ENCODE results near the gene COP1. TPM values are rescaled to one million over a fixed set of nuclear protein-coding genes. Genes with fewer than 3 reads are reported as not detected.

Gene COP1
- total and polyA plus RNA-seq, 2 donors (not counting 3 experiments of a cell fraction or from before 2014, with no cell fraction given) = 16.5 to 40.9 TPM

GRCh38 chr1:176055398-176055797 is 151.7 kb downstream of the COP1 start:
- Histone ChIP-seq H2AFZ (ENCODE audit: low read depth, low read length) (no peak overlapping the region), H3K9me3 (replicated peaks; ENCODE audit: control insufficient read depth, insufficient read depth, low read length) (no peaks in the 10 kb centered on the region), H3K9ac (replicated peaks; ENCODE audit: extremely low read depth, insufficient read depth, low read length) (no peak overlapping the region), H3K27ac (ENCODE audit: insufficient read depth, low read depth, low read length) (no peak overlapping the region), H3K4me3 (replicated peaks in 1 of 3; ENCODE audit: insufficient read depth in 1 of 3, low read depth in 1 of 3, low read length in 3 of 3) (no peak overlapping the region), H3K4me2 (ENCODE audit: insufficient read depth, low read length) (no peak overlapping the region), H3K4me1 (ENCODE audit: control insufficient read depth, extremely low read depth, insufficient read depth, low read length) (no peaks in the 10 kb centered on the region), H4K20me1 (replicated peaks; ENCODE audit: control insufficient read depth, extremely low read depth, insufficient read depth, low read length) (no peaks in the 10 kb centered on the region), H3K79me2 (ENCODE audit: control insufficient read depth, insufficient read depth, low read length) (no peaks in the 10 kb centered on the region), H3K36me3 (ENCODE audit: control insufficient read depth in 2 of 2, extremely low read depth in 1 of 2, insufficient read depth in 2 of 2, low read length in 2 of 2) (no peaks in the 10 kb centered on the region), H3K27me3 (ENCODE audit: control insufficient read depth in 2 of 2, insufficient read depth in 2 of 2, low read length in 2 of 2) (no peaks in the 10 kb centered on the region), H3K9me1 (replicated peaks; ENCODE audit: control insufficient read depth, extremely low read depth, insufficient read depth, low read length) (no peaks in the 10 kb centered on the region)
- FAIRE-seq (no peak), DNase-seq (ENCODE audit: low read depth, low spot score) (no peak)
- dilution Hi-C loops (cut with MboI; ENCODE audit: extremely low pct_ligation_motif_present, low sequenced_read_pairs) = no loop called here
- CTCF ChIA-PET = interaction anchor here (0.7 kb wide), 1 partner anchor 9 kb away, joined by 3 read pairs; no protein-coding TSS in a partner anchor
- no peak for TF ChIP-seq EZH2 (IDR thresholded peaks at IDR 0.05; ENCODE audit: borderline replicate concordance, low read depth, low read length, severe bottlenecking)
- intact Hi-C loops (cut with micrococcal nuclease) = no loop called here
- no TSS peak for BruUV-seq (replicated peaks)
- POLR2A ChIA-PET = no interaction called here

- DNase-seq (ENCODE audit: low read depth, low spot score) (no peak), FAIRE-seq (no peak)
- CTCF ChIA-PET = interaction anchor here (0.5 to 1.3 kb wide), 2 partner anchors 18 to 1157 kb away, joined by 3 read pairs; no protein-coding TSS in a partner anchor
- Histone ChIP-seq H3K9ac (replicated peaks; ENCODE audit: extremely low read depth, insufficient read depth, low read length) (no peak overlapping the region), H3K4me2 (ENCODE audit: insufficient read depth, low read length) (no peak overlapping the region), H2AFZ (ENCODE audit: low read depth, low read length) (no peak overlapping the region), H3K27ac (ENCODE audit: insufficient read depth, low read depth, low read length) (no peak overlapping the region), H3K9me3 (replicated peaks; ENCODE audit: control insufficient read depth, insufficient read depth, low read length) (no peaks in the 10 kb centered on the region), H3K79me2 (ENCODE audit: control insufficient read depth, insufficient read depth, low read length) (no peaks in the 10 kb centered on the region), H3K4me1 (ENCODE audit: control insufficient read depth, extremely low read depth, insufficient read depth, low read length) (no peaks in the 10 kb centered on the region), H3K9me1 (replicated peaks; ENCODE audit: control insufficient read depth, extremely low read depth, insufficient read depth, low read length) (no peaks in the 10 kb centered on the region), H3K4me3 (replicated peaks in 1 of 3; ENCODE audit: insufficient read depth in 1 of 3, low read depth in 1 of 3, low read length in 3 of 3) (no peak overlapping the region), H4K20me1 (replicated peaks; ENCODE audit: control insufficient read depth, extremely low read depth, insufficient read depth, low read length) (no peaks in the 10 kb centered on the region), H3K27me3 (ENCODE audit: control insufficient read depth in 2 of 2, insufficient read depth in 2 of 2, low read length in 2 of 2) (no peaks in the 10 kb centered on the region), H3K36me3 (ENCODE audit: control insufficient read depth in 2 of 2, extremely low read depth in 1 of 2, insufficient read depth in 2 of 2, low read length in 2 of 2) (no peaks in the 10 kb centered on the region)
- no peak for TF ChIP-seq EZH2 (IDR thresholded peaks at IDR 0.05; ENCODE audit: borderline replicate concordance, low read depth, low read length, severe bottlenecking)
- TF ChIP-seq MYC (IDR thresholded peaks at IDR 0.05; ENCODE audit: low read depth, low read length) = no peak
- no peak for TF ChIP-seq CTCF (IDR thresholded peaks at IDR 0.05; ENCODE audit: extremely low read depth in 1 of 2, insufficient read depth in 1 of 2, low read depth in 1 of 2, low read length in 2 of 2)
- no peak for TF ChIP-seq POLR2AphosphoS5 (IDR thresholded peaks at IDR 0.05; ENCODE audit: insufficient read depth, low read depth, low read length)
- no peak for TF ChIP-seq GATA2 (IDR thresholded peaks at IDR 0.05; ENCODE audit: insufficient read depth, insufficient read length, low read depth, low read length)
- TF ChIP-seq FOS (IDR thresholded peaks at IDR 0.05; ENCODE audit: borderline replicate concordance, insufficient read depth, low read length) = no peak
- TF ChIP-seq POLR2A (IDR thresholded peaks at IDR 0.05; ENCODE audit: low read depth, low read length) = no peak
- intact Hi-C loops (cut with micrococcal nuclease) = no loop called here
- no TSS peak for BruUV-seq (replicated peaks)
- dilution Hi-C loops (cut with MboI; ENCODE audit: extremely low pct_ligation_motif_present, low sequenced_read_pairs) = no loop called here
- POLR2A ChIA-PET = no interaction called here
Observed at GRCh38 chr1:176051902-176052518, 155.1 kb downstream of the COP1 start.

Data from endothelial cell of umbilical vein (primary cell).